ENCODE data around the gene MAML2.

DNA sequence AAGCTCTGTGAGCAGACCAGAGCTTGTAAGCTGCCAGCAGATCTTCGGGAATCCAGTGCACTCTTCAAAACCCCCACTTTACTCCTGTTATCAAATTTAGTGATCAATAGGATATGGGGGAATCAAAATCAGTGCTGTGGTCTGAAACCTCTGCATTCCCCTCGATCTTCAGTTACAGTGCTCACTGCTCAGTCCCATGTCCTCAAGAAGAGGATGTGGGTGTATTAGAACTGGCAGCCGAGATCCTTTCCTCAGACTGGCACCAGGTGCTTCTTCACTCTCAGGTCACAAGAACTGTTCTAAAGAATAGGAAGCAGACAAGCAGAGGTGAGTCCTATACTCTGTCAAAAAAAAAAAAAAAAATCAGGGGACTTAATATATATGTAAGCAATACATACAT lies 15.3 kb upstream of the MAML2 start:
- TF ChIP-seq, protein P1, sequence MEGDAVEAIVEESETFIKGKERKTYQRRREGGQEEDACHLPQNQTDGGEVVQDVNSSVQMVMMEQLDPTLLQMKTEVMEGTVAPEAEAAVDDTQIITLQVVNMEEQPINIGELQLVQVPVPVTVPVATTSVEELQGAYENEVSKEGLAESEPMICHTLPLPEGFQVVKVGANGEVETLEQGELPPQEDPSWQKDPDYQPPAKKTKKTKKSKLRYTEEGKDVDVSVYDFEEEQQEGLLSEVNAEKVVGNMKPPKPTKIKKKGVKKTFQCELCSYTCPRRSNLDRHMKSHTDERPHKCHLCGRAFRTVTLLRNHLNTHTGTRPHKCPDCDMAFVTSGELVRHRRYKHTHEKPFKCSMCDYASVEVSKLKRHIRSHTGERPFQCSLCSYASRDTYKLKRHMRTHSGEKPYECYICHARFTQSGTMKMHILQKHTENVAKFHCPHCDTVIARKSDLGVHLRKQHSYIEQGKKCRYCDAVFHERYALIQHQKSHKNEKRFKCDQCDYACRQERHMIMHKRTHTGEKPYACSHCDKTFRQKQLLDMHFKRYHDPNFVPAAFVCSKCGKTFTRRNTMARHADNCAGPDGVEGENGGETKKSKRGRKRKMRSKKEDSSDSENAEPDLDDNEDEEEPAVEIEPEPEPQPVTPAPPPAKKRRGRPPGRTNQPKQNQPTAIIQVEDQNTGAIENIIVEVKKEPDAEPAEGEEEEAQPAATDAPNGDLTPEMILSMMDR (IDR thresholded peaks at IDR 0.05; ENCODE audit: poor library complexity), result no peak
- TF ChIP-seq EZH2 (IDR thresholded peaks at IDR 0.05; ENCODE audit: borderline replicate concordance), result no peak

All from hepatocyte (in vitro differentiated cells).